IMR-90 (cell line): ENCODE results near the gene TRIM26. TPM values are rescaled to one million over a fixed set of nuclear protein-coding genes. Genes with fewer than 3 reads are reported as not detected.
A peak's percentile ranks its signal among the peaks of the same experiment; 100 is the strongest.

Experiments used
- ATAC-seq: fragments of 200-7000 bp; cut with Tn5 transposase; 2 replicates; pipeline ENCODE4 v1.9.1; 2020; ENCODE audit warnings: low read depth, mild to moderate bottlenecking, moderate library complexity
- BruUV-seq: library from RNA; stranded (reverse); fragments of 400-500 nt; replicated peaks from 2 replicates; lab custom pipeline; 2021; lab: Mats Ljungman, UMichigan
- CTCF ChIA-PET: fragments of 300-600 bp; formaldehyde crosslinking; extraction: SDS; loops from one replicate; lab custom pipeline; 2021; ENCODE audit warnings: antibody characterized with exemption; lab: Yijun Ruan, JAX
- POLR2A ChIA-PET: fragments of 300-600 bp; sonication (Branson Sonifier 250); formaldehyde crosslinking; loops from one replicate; lab custom pipeline; 2022; ENCODE audit warnings: antibody characterized with exemption; ENCODE audit not compliant: unreplicated experiment; lab: Charles Lee
- DNase-seq: peaks from one replicate; pipeline ENCODE4 v3.0.0; 2013
- H2AFZ ChIP-seq: replicated peaks from 2 replicates; pipeline ENCODE3; 2013; ENCODE audit warnings: low read length, mild to moderate bottlenecking; ENCODE audit not compliant: poor library complexity
- H2AK5ac ChIP-seq: 2 replicates; pipeline ENCODE4 v1.6.1; 2013; ENCODE audit warnings: low read depth, low read length, inconsistent platforms
- H2AK9ac ChIP-seq: replicated peaks from 2 replicates; pipeline ENCODE3; 2013; ENCODE audit warnings: mild to moderate bottlenecking, low read depth, low read length, moderate library complexity; ENCODE audit not compliant: poor library complexity
- H2BK120ac ChIP-seq: 2 replicates; pipeline ENCODE4 v1.6.1; 2013; ENCODE audit warnings: low read depth, low read length, inconsistent platforms
- H2BK15ac ChIP-seq: 3 replicates; pipeline ENCODE4 v1.6.1; 2013; ENCODE audit warnings: low read depth, low read length, inconsistent platforms
- H2BK20ac ChIP-seq: 2 replicates; pipeline ENCODE4 v1.6.1; 2013; ENCODE audit warnings: low read depth, mild to moderate bottlenecking, inconsistent platforms, low read length, moderate library complexity
- H2BK5ac ChIP-seq: 2 replicates; pipeline ENCODE4 v1.6.1; 2013; ENCODE audit warnings: mild to moderate bottlenecking, low read depth, low read length, inconsistent platforms; ENCODE audit not compliant: poor library complexity, severe bottlenecking
- H3K14ac ChIP-seq: replicated peaks from 2 replicates; pipeline ENCODE4 v1.6.1; 2013; ENCODE audit warnings: low read depth, low read length, inconsistent platforms
- H3K18ac ChIP-seq: 2 replicates; pipeline ENCODE4 v1.6.1; 2013; ENCODE audit warnings: low read depth, low read length, control low read depth
- H3K23ac ChIP-seq: 2 replicates; pipeline ENCODE4 v1.6.1; 2013; ENCODE audit warnings: low read depth, low read length, inconsistent platforms
- H3K27ac ChIP-seq: 2 replicates; pipeline ENCODE4 v1.5.1; 2013; ENCODE audit warnings: mild to moderate bottlenecking, control low read depth, low read length; ENCODE audit not compliant: insufficient read depth
- H3K27me3 ChIP-seq: 2 replicates; pipeline ENCODE4 v1.6.1; 2013; ENCODE audit warnings: low read length; ENCODE audit not compliant: control insufficient read depth, insufficient read depth
- H3K36me3 ChIP-seq: 2 replicates; pipeline ENCODE4 v1.6.1; 2013; ENCODE audit warnings: low read length, mixed read lengths; ENCODE audit not compliant: control insufficient read depth, insufficient read depth
- H3K4ac ChIP-seq: 2 replicates; pipeline ENCODE4 v1.6.1; 2013; ENCODE audit warnings: low read depth, low read length, inconsistent platforms
- H3K4me1 ChIP-seq: 2 replicates; pipeline ENCODE4 v1.6.1; 2013; ENCODE audit warnings: low read length, mixed read lengths; ENCODE audit not compliant: control insufficient read depth, insufficient read depth
- H3K4me2 ChIP-seq: 2 replicates; pipeline ENCODE4 v1.6.1; 2013; ENCODE audit warnings: low read depth, mild to moderate bottlenecking, control low read depth, low read length, moderate library complexity
- H3K4me3 ChIP-seq: 2 replicates; pipeline ENCODE4 v1.5.1; 2013; ENCODE audit warnings: low read depth, mild to moderate bottlenecking, control low read depth, low read length, moderate library complexity; ENCODE audit not compliant: insufficient read depth
- H3K56ac ChIP-seq: 2 replicates; pipeline ENCODE4 v1.6.1; 2013; ENCODE audit warnings: low read length, inconsistent platforms; ENCODE audit not compliant: insufficient read depth; ENCODE audit errors: extremely low read depth
- H3K79me1 ChIP-seq, 2 experiments: 2 replicates each; pipeline ENCODE4 v1.6.1; 2013; ENCODE audit warnings: low read length in 2 of 2, inconsistent platforms in 1 of 2, low read depth in 1 of 2
- H3K9ac ChIP-seq: 2 replicates; pipeline ENCODE4 v1.6.1; 2013; ENCODE audit warnings: low read depth, low read length, control low read depth
- H3K9me1 ChIP-seq: 2 replicates; pipeline ENCODE4 v1.6.1; 2013; ENCODE audit warnings: low read length, inconsistent platforms; ENCODE audit not compliant: insufficient read depth
- H3K9me3 ChIP-seq: 2 replicates; pipeline ENCODE4 v1.6.1; 2013; ENCODE audit warnings: low read length; ENCODE audit not compliant: control insufficient read depth, insufficient read depth
- H4K20me1 ChIP-seq: 2 replicates; pipeline ENCODE4 v1.6.1; 2013; ENCODE audit warnings: low read length, inconsistent platforms; ENCODE audit not compliant: insufficient read depth
- H4K5ac ChIP-seq: 2 replicates; pipeline ENCODE4 v1.6.1; 2013; ENCODE audit warnings: mild to moderate bottlenecking, low read depth, low read length, control low read depth
- H4K8ac ChIP-seq, 2 experiments: 2 replicates each; pipeline ENCODE4 v1.6.1; 2013; ENCODE audit warnings: low read depth in 2 of 2, low read length in 2 of 2, control low read depth in 1 of 2, inconsistent platforms in 1 of 2
- H4K91ac ChIP-seq: 2 replicates; pipeline ENCODE4 v1.6.1; 2013; ENCODE audit warnings: low read depth, low read length, inconsistent platforms; ENCODE audit not compliant: insufficient read depth
- CHD1 ChIP-seq: IDR thresholded peaks from 2 replicates; pipeline ENCODE4 v1.6.1; 2012; ENCODE audit warnings: low read depth, low read length, improper control_type of control experiment
- CTCF ChIP-seq: conservative IDR thresholded peaks from 2 replicates; pipeline ENCODE4 v1.5.1; 2012; ENCODE audit warnings: mild to moderate bottlenecking, low read depth, low read length, improper control_type of control experiment
- MAFK ChIP-seq: IDR thresholded peaks from 2 replicates; pipeline ENCODE4 v1.6.1; 2012; ENCODE audit warnings: low read depth, low read length, improper control_type of control experiment
- RAD21 ChIP-seq: IDR thresholded peaks from 2 replicates; pipeline ENCODE4 v1.6.1; 2012; ENCODE audit warnings: low read length, improper control_type of control experiment
- SMC3 ChIP-seq: fragments of 150-350 bp; IDR thresholded peaks from 2 replicates; pipeline ENCODE4 v1.6.1; 2016; ENCODE audit warnings: low read depth, mild to moderate bottlenecking, antibody characterized with exemption, low read length, moderate library complexity
- WGBS, 2 experiments: methylation state at CpG; one replicate each; pipeline versions ENCODE4 v1.1.5 to v1.1.7; 2013; ENCODE audit warnings: missing lambda C conversion rate in 2 of 2; ENCODE audit not compliant: insufficient read length in 1 of 2; ENCODE audit errors: extremely low coverage in 2 of 2; 5-methylcytosine and 5-hydroxymethylcytosine counted together
- dilution Hi-C: fragments of 300-500 bp; cut with HindIII; formaldehyde crosslinking; loops from one replicate; pipeline ENCODE4 v1.14.3; 2018; ENCODE audit warnings: low sequenced_read_pairs; ENCODE audit not compliant: unreplicated experiment
- in situ Hi-C: fragments of 300-500 bp; cut with MboI; formaldehyde crosslinking; loops from 3 replicates; pipeline ENCODE4 v1.14.3; 2019; ENCODE audit warnings: low sequenced_read_pairs, inconsistent platforms, mixed read lengths
- intact Hi-C: fragments of 100-400 bp; cut with micrococcal nuclease; formaldehyde crosslinking; loops from 2 replicates; pipeline ENCODE4 v1.10.0; 2022
- polyA plus RNA-seq, 3 experiments: library from polyadenylated mRNA; depleted of rRNA; stranded (reverse); fragments of >200 nt; gene quantifications; 2 replicates each; pipeline ENCODE4 v1.2.3, GENCODE V29; 2012; ENCODE audit warnings: low replicate concordance in 1 of 3
- total RNA-seq: library from RNA; depleted of rRNA; stranded (reverse); fragments of >200 nt; gene quantifications from 2 replicates; pipeline ENCODE4 v1.2.3, GENCODE V29; 2012

Gene TRIM26
- total and polyA plus RNA-seq, 2 of the 4 experiments (the other 2 are of a cell fraction): 22.6 to 23.8 TPM

- in situ Hi-C loops (no loop called here), dilution Hi-C loops (no loop called here), intact Hi-C loops (loop anchor here (1.0 to 5.0 kb wide), 4 partner anchors 106 to 178 kb away; partner anchors contain the start of gene RPP21)
- H2BK120ac ChIP-seq: no peak overlapping the region
- BruUV-seq: no TSS peak
- H4K20me1 ChIP-seq: no peaks in the 10 kb centered on the region
- H2AK9ac ChIP-seq: no peak overlapping the region
- no peak overlapping the region for H3K14ac ChIP-seq
- no peaks in the 10 kb centered on the region for H3K9me1 ChIP-seq
- peaks cover 2% of the 10 kb centered on the region; the same call in 1 of the 2 replicates for H3K4me1 ChIP-seq
- peak; percentile 70 for TF ChIP-seq RAD21
- no peak for TF ChIP-seq CHD1
- TF ChIP-seq SMC3: peak; percentile 60
- no peak for TF ChIP-seq MAFK
- TF ChIP-seq CTCF: peak; percentile 90
- no peak overlapping the region for H3K18ac ChIP-seq
- ChIA-PET POLR2A (interaction anchor here (0.5 kb wide), 1 partner anchor 1859 kb away, joined by 10 read pairs; no protein-coding TSS in a partner anchor), CTCF (interaction anchor here (0.6 to 2.0 kb wide), 17 partner anchors 8 to 181 kb away, joined by 3 to 9 read pairs (median 4); no protein-coding TSS in a partner anchor)
- no peak overlapping the region for H3K4me2 ChIP-seq
- WGBS, 2 experiments: no CpG with 5 or more reads among the region's 1 CpG
- H2AK5ac ChIP-seq: no peak overlapping the region
- H3K4ac ChIP-seq: no peak overlapping the region
- H3K9me3 ChIP-seq: 0 out of 2 replicates have a peak, but pooled peaks cover 5% of the 10 kb centered on the region
- no peak overlapping the region for H4K8ac ChIP-seq
- no peak overlapping the region for H4K91ac ChIP-seq
- no peak overlapping the region for H3K4me3 ChIP-seq
- H3K79me1 ChIP-seq: 0 out of 4 replicates have a peak, but pooled peaks cover 0 to 4% of the 10 kb centered on the region in 2 experiments
- ATAC-seq (peak; percentile 57; the same call in 1 of the 2 replicates), DNase-seq (peak; percentile 44)
- no peak overlapping the region for H3K9ac ChIP-seq
- H3K23ac ChIP-seq: no peak overlapping the region
- H3K56ac ChIP-seq: no peak overlapping the region
- H3K27me3 ChIP-seq: no peaks in the 10 kb centered on the region
- no peak overlapping the region for H3K27ac ChIP-seq
- no peak overlapping the region for H2BK5ac ChIP-seq
- H2BK15ac ChIP-seq: no peak overlapping the region
- H3K36me3 ChIP-seq: no peaks in the 10 kb centered on the region
- H2BK20ac ChIP-seq: no peak overlapping the region
- peak overlapping the region; percentile 35 for H2AFZ ChIP-seq
- no peak overlapping the region for H4K5ac ChIP-seq
These were observed 6.0 kb upstream of the TRIM26 start for GRCh38 chr6:30219244-30219643.
